HEK293T (cell line): ENCODE data around the gene CALML6.

ENCODE experiments used
- FOXA1 ChIP-seq: fragments of 450-650 bp; IDR thresholded peaks from 2 replicates; pipeline ENCODE4 v1.6.1; 2016; ENCODE audit warnings: mild to moderate bottlenecking
- FOXM1 ChIP-seq: fragments of 450-650 bp; IDR thresholded peaks from 2 replicates; pipeline ENCODE4 v1.6.1; 2017; ENCODE audit warnings: mild to moderate bottlenecking, borderline replicate concordance
- HDGF ChIP-seq: fragments of 450-650 bp; IDR thresholded peaks from 2 replicates; pipeline ENCODE4 v1.6.1; 2017; ENCODE audit warnings: antibody characterized with exemption, borderline replicate concordance
- SP1 ChIP-seq: fragments of 450-650 bp; IDR thresholded peaks from 2 replicates; pipeline ENCODE4 v1.6.1; 2017

DNA sequence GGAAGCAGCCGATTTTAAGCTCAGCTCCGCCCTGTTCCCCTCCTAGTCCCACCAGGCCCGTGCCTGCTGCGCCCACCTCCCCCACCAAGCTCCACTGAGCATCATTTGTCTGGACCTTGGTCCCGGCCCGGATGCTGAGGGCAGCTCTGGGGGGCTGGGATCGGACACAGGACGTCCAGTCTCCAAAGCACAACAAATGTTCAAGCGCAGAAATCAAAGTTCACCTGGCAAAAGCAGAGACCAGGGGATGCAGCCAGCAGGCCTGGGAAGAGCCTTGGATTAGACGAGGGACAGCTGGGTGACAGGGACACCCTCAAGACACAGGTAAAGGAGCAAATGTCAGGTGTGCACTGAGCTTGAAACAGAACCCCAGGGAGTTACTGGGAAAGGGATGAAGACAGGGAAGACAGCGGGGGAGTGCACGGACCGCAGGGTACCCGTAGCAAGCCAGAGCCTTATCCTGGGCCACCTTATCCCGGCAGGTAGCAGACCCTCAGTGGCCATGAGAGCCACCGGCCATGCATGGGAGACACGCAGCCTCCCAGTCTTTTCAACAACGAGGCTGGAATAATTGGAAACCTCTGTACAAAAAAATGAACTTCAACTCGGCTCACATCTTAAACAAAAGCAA is 26.3 kb downstream of the CALML6 start:
- no peak for TF ChIP-seq FOXA1
- no peak for TF ChIP-seq HDGF
- TF ChIP-seq FOXM1: no peak
- no peak for TF ChIP-seq SP1
